ENCODE results near the gene STK38. TPM values are rescaled to one million over a fixed set of nuclear protein-coding genes. Genes with fewer than 3 reads are reported as not detected.

The STK38 gene
- total and polyA plus RNA-seq, 9 of the 15 experiments (the other 6 are each of a cell fraction or from before 2014, with no cell fraction given): 5.7 to 28.7 (median 19.5) TPM

DNA sequence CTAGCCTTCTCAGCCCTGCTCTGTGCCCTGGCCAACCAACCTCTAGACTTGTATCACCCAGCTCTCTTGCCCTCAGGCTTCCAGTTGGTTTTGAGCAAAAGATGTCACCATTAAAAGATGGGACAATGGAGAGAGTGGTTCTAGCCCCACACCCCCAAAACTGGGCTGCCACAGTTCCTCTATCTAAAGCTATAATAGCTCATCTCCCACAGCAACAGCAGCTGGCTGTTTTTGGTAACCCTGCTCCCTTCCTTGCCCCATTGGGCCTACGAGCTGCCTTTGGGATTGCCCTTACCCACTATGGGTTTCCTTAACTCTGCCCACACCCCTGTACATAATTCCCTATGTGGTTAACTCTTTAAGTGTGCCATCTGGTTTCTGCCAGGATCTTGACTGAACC, 39.3 kb upstream of the STK38 start:
- Histone ChIP-seq H3K4me1 (replicated peaks in 1 of 2; ENCODE audit: control insufficient read depth in 2 of 2, insufficient read depth in 2 of 2, low read length in 2 of 2) (no peaks in the 10 kb centered on the region; a peak in 1 of 5 replicates), H3K9ac (ENCODE audit: insufficient read depth in 1 of 2, low read depth in 2 of 2, low read length in 2 of 2) (no peak overlapping the region; a peak in 1 of 4 replicates), H3K4me3 (no peak overlapping the region), H3K9me1 (ENCODE audit: control insufficient read depth, insufficient read depth, low read length) (no peaks in the 10 kb centered on the region), H2AFZ (ENCODE audit: low read depth, low read length) (no peak overlapping the region; the same call in 1 of the 2 replicates), H3K36me3 (ENCODE audit: control insufficient read depth, insufficient read depth, low read length) (no peaks in the 10 kb centered on the region), H4K20me1 (replicated peaks; ENCODE audit: control insufficient read depth, insufficient read depth, low read length) (no peaks in the 10 kb centered on the region), H3K79me2 (ENCODE audit: control insufficient read depth, insufficient read depth, low read length) (no peaks in the 10 kb centered on the region), H3K27ac (ENCODE audit: extremely low read depth, low read depth, low read length) (no peak overlapping the region), H3K9me3 (replicated peaks; ENCODE audit: control insufficient read depth, insufficient read depth, low read depth, low read length) (no peaks in the 10 kb centered on the region), H3K27me3 (ENCODE audit: control insufficient read depth in 2 of 2, insufficient read depth in 2 of 2, low read length in 2 of 2) (no peaks in the 10 kb centered on the region), H3K4me2 (ENCODE audit: insufficient read depth, low read length) (no peak overlapping the region)
- WGBS (ENCODE audit: insufficient coverage, low coverage, missing lambda C conversion rate): 32% methylated on average over 1 of the region's 1 CpG
- BruUV-seq (replicated peaks): no TSS peak
- no peak for FAIRE-seq
- DNase-seq (ENCODE audit: extremely low read depth in 1 of 4, low spot score in 3 of 4): no peak
- no peak for ATAC-seq
- CTCF ChIA-PET (ENCODE audit: low intra/inter-chr PET ratio): no interaction called here
- intact Hi-C loops (cut with micrococcal nuclease) (no loop called here), in situ Hi-C loops (cut with MboI) (no loop called here)
- TF ChIP-seq ZNF764 (CRISPR knock-in tag; IDR thresholded peaks at IDR 0.05; ENCODE audit: low read depth) (no peak), HOXB6 (CRISPR knock-in tag; IDR thresholded peaks at IDR 0.05; ENCODE audit: borderline replicate concordance) (no peak), SMAD3 (CRISPR knock-in tag; conservative IDR thresholded peaks at IDR 0.05) (no peak), PTRF (tag; IDR thresholded peaks at IDR 0.05) (no peak), THRB (CRISPR knock-in tag; conservative IDR thresholded peaks at IDR 0.05) (no peak), BCLAF1 (IDR thresholded peaks at IDR 0.05; ENCODE audit: borderline replicate concordance in 1 of 2, control insufficient read depth in 1 of 2, low read depth in 2 of 2, low read length in 1 of 2) (no peak), THAP12 (CRISPR knock-in tag; IDR thresholded peaks at IDR 0.05) (no peak), ARID3A (IDR thresholded peaks at IDR 0.05; ENCODE audit: borderline replicate concordance, low read depth, low read length) (no peak), KAT7 (CRISPR knock-in tag; IDR thresholded peaks at IDR 0.05; ENCODE audit: borderline replicate concordance) (no peak)
- POLR2A ChIA-PET: interaction anchor here (0.6 to 6.9 kb wide), 3 partner anchors 9 to 573 kb away, joined by 3 to 88 read pairs (median 3); partner anchors contain the start of gene SRSF3

Data from K562 (cell line).